B cell (primary cell): ENCODE results near the gene SLC9C1. TPM values are rescaled to one million over a fixed set of nuclear protein-coding genes. Genes with fewer than 3 reads are reported as not detected.

Experiments
- ATAC-seq: fragments of 200-7000 bp; cut with Tn5 transposase; one replicate; pipeline ENCODE4 v1.10.0; 2021; ENCODE audit warnings: low read depth, mild to moderate bottlenecking, moderate number of reproducible peaks, moderate library complexity
- CTCF ChIA-PET: fragments of 350-600 bp; sonication (Branson Sonifier 250); formaldehyde crosslinking; loops from one replicate; lab custom pipeline; 2021; ENCODE audit warnings: antibody characterized with exemption, inconsistent platforms; lab: Charles Lee
- POLR2A ChIA-PET: fragments of 350-600 bp; sonication (Branson Sonifier 250); formaldehyde crosslinking; loops from one replicate; lab custom pipeline; 2021; ENCODE audit warnings: antibody characterized with exemption; lab: Charles Lee
- DNase-seq: peaks from one replicate; pipeline ENCODE4 v3.0.0; 2013
- H2AFZ ChIP-seq: 2 replicates; pipeline ENCODE4 v1.6.1; 2012; ENCODE audit warnings: mild to moderate bottlenecking, low read depth, low read length; ENCODE audit not compliant: insufficient read depth, poor library complexity, severe bottlenecking
- H3K27ac ChIP-seq, 2 donors: 1 replicate in 1 of 2; 2 replicates in 1 of 2; pipeline ENCODE4 v1.5.1; 2012 to 2013; ENCODE audit warnings: low read length in 2 of 2, mild to moderate bottlenecking in 2 of 2, moderate library complexity in 1 of 2
- H3K27me3 ChIP-seq, 4 experiments: fragments of 200-600 bp in 1 of 4; sonication (generic) in 1 of 4; replicated peaks in 1 of 4; 1 replicate in 2 of 4; 2 replicates in 2 of 4; pipeline versions ENCODE4 v1.6.1 to v1.7.0; 2013 to 2016; ENCODE audit warnings: low read length in 3 of 4, mild to moderate bottlenecking in 2 of 4, mixed read lengths in 1 of 4, moderate library complexity in 1 of 4; ENCODE audit not compliant: insufficient read depth in 4 of 4, control insufficient read depth in 3 of 4; ENCODE audit errors: control extremely low read depth in 1 of 4
- H3K36me3 ChIP-seq, 2 experiments: replicated peaks in 1 of 2; 1 replicate in 1 of 2; 2 replicates in 1 of 2; pipeline versions ENCODE4 v1.6.1 to v1.7.1; 2013; ENCODE audit warnings: low read length in 1 of 2; ENCODE audit not compliant: insufficient read depth in 2 of 2, control insufficient read depth in 1 of 2; ENCODE audit errors: control extremely low read depth in 1 of 2, extremely low read depth in 1 of 2
- H3K4me1 ChIP-seq, 2 donors: fragments of 200-600 bp in 1 of 2; sonication (generic) in 1 of 2; 1 replicate in 1 of 2; 2 replicates in 1 of 2; pipeline versions ENCODE4 v1.5.1 to v1.6.1; 2013 to 2017; ENCODE audit warnings: low read length in 2 of 2; ENCODE audit not compliant: control insufficient read depth in 2 of 2, insufficient read depth in 2 of 2
- H3K4me2 ChIP-seq: replicated peaks from 2 replicates; pipeline ENCODE3; 2012; ENCODE audit warnings: mild to moderate bottlenecking, low read depth, low read length; ENCODE audit not compliant: poor library complexity, severe bottlenecking
- H3K4me3 ChIP-seq, 5 experiments: fragments of 200-600 bp in 1 of 5; sonication (generic) in 1 of 5; 1 replicate in 3 of 5; 2 replicates in 2 of 5; pipeline versions ENCODE4 v1.5.1 to v1.7.0; 2011 to 2016; ENCODE audit warnings: low read length in 4 of 5, mild to moderate bottlenecking in 4 of 5, low read depth in 2 of 5, control low read depth in 1 of 5, moderate library complexity in 1 of 5; ENCODE audit not compliant: insufficient read depth in 1 of 5; ENCODE audit errors: control extremely low read depth in 1 of 5, extremely low read depth in 1 of 5
- H3K79me2 ChIP-seq: fragments of 200-600 bp; sonication (generic); one replicate; pipeline ENCODE4 v1.6.0; 2016; ENCODE audit warnings: low read length; ENCODE audit not compliant: control insufficient read depth, insufficient read depth
- H3K9ac ChIP-seq: fragments of 200-600 bp; sonication (generic); 2 replicates; pipeline ENCODE4 v1.6.1; 2017; ENCODE audit warnings: mild to moderate bottlenecking, low read length, moderate library complexity
- H3K9me3 ChIP-seq, 3 donors: one replicate each; pipeline versions ENCODE4 v1.6.1 to v1.7.1; 2013; ENCODE audit warnings: low read length in 2 of 3; ENCODE audit not compliant: control insufficient read depth in 2 of 3, insufficient read depth in 1 of 3; ENCODE audit errors: control extremely low read depth in 1 of 3
- H4K20me1 ChIP-seq: 2 replicates; pipeline ENCODE4 v1.6.0; 2012; ENCODE audit warnings: mild to moderate bottlenecking, low read length; ENCODE audit not compliant: insufficient read depth, control insufficient read depth, poor library complexity, severe bottlenecking
- H3K27ac Mint-ChIP-seq: one replicate; pipeline ENCODE4 v1.8.0; 2021; ENCODE audit warnings: mixed read lengths
- H3K27me3 Mint-ChIP-seq: one replicate; pipeline ENCODE4 v1.8.0; 2021; ENCODE audit warnings: mixed read lengths
- H3K4me1 Mint-ChIP-seq: one replicate; pipeline ENCODE4 v1.8.0; 2021; ENCODE audit warnings: mixed read lengths
- H3K4me3 Mint-ChIP-seq: one replicate; pipeline ENCODE4 v1.8.0; 2021; ENCODE audit warnings: mixed read lengths
- H3K9me3 Mint-ChIP-seq: one replicate; pipeline ENCODE4 v1.8.0; 2022; ENCODE audit warnings: mixed read lengths; ENCODE audit not compliant: insufficient read depth
- EZH2 ChIP-seq: IDR thresholded peaks from 2 replicates; pipeline ENCODE4 v1.6.1; 2012; ENCODE audit warnings: borderline replicate concordance, low read depth, mild to moderate bottlenecking, moderate library complexity, low read length; ENCODE audit not compliant: insufficient read depth, poor library complexity, severe bottlenecking
- WGBS: methylation state at CpG from one replicate; pipeline ENCODE4 v1.1.5; 2013; ENCODE audit warnings: missing lambda C conversion rate; ENCODE audit not compliant: insufficient coverage; 5-methylcytosine and 5-hydroxymethylcytosine counted together
- intact Hi-C: fragments of 100-400 bp; cut with micrococcal nuclease; formaldehyde crosslinking; loops from one replicate; pipeline ENCODE4 v1.10.0; 2022
- polyA plus RNA-seq: library from polyadenylated mRNA; depleted of rRNA; stranded (reverse); fragments of >200 nt; gene quantifications from 2 replicates; pipeline ENCODE4 v1.2.3, GENCODE V29; 2012
- total RNA-seq, 2 donors: library from RNA; stranded (reverse); fragments of 120-200 nt in 1 of 2; gene quantifications; 1 replicate in 1 of 2; 2 replicates in 1 of 2; pipeline versions ENCODE4 v1.2.3 to v1.2.4, GENCODE V29; 2013 to 2022
- TF ChIP-seq, protein P1 (sequence below): fragments of 200-600 bp; IDR thresholded peaks from one replicate; pipeline ENCODE4 v1.8.0; 2022; ENCODE audit warnings: antibody characterized with exemption, mild to moderate bottlenecking

SLC9C1 gene
- total and polyA plus RNA-seq, 2 donors (not counting 1 experiment from before 2014, with no cell fraction given), result 0.07 to 0.49 TPM

DNA sequence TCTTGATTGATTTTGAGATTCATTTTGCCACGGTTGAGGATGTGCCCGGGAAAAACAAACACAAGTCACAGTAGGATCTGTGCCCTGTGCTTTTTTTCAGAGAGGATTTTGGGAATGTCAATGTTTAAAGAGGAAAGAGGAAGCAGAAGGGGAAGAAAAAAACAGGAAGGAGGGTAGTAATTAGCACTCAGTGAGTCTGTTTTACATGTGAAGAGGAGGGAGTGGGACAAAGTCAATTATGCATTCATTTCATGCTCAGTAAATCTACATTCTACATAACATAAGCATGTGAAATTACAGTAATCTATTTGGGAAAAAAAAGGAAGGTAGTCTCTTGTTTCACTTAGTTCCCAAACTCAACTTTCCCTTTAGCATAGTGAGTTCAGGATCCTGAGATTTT is 20.6 kb upstream of the SLC9C1 start:
- ATAC-seq, result no peak
- Histone ChIP-seq H3K4me1 (no peaks in the 10 kb centered on the region), H3K36me3 (no peaks in the 10 kb centered on the region), H4K20me1 (no peaks in the 10 kb centered on the region), H2AFZ (no peak overlapping the region), H3K79me2 (no peaks in the 10 kb centered on the region), H3K27ac (no peak overlapping the region), H3K4me3 (no peak overlapping the region), H3K9ac (no peak overlapping the region), H3K4me2 (no peak overlapping the region), H3K27me3 (no peaks in the 10 kb centered on the region), H3K9me3 (peaks cover 0 to 4% (median 3%) of the 10 kb centered on the region in 3 donors)
- Mint-ChIP-seq H3K4me1 (peaks cover 7% of the 10 kb centered on the region), H3K4me3 (no peak overlapping the region), H3K9me3 (no peaks in the 10 kb centered on the region), H3K27ac (no peak overlapping the region), H3K27me3 (no peaks in the 10 kb centered on the region)
- CTCF ChIA-PET, result interaction anchor here (1.3 to 5.6 kb wide), 2 partner anchors 21 to 178 kb away, joined by 3 to 33 read pairs; partner anchors contain the start of gene SLC9C1
- WGBS, result 100% methylated on average over 2 of the region's 2 CpGs
- intact Hi-C loops, result no loop called here
- TF ChIP-seq EZH2, result no peak
- TF ChIP-seq, protein P1, sequence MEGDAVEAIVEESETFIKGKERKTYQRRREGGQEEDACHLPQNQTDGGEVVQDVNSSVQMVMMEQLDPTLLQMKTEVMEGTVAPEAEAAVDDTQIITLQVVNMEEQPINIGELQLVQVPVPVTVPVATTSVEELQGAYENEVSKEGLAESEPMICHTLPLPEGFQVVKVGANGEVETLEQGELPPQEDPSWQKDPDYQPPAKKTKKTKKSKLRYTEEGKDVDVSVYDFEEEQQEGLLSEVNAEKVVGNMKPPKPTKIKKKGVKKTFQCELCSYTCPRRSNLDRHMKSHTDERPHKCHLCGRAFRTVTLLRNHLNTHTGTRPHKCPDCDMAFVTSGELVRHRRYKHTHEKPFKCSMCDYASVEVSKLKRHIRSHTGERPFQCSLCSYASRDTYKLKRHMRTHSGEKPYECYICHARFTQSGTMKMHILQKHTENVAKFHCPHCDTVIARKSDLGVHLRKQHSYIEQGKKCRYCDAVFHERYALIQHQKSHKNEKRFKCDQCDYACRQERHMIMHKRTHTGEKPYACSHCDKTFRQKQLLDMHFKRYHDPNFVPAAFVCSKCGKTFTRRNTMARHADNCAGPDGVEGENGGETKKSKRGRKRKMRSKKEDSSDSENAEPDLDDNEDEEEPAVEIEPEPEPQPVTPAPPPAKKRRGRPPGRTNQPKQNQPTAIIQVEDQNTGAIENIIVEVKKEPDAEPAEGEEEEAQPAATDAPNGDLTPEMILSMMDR, result no peak
- POLR2A ChIA-PET, result no interaction called here
- no peak for DNase-seq

DNA sequence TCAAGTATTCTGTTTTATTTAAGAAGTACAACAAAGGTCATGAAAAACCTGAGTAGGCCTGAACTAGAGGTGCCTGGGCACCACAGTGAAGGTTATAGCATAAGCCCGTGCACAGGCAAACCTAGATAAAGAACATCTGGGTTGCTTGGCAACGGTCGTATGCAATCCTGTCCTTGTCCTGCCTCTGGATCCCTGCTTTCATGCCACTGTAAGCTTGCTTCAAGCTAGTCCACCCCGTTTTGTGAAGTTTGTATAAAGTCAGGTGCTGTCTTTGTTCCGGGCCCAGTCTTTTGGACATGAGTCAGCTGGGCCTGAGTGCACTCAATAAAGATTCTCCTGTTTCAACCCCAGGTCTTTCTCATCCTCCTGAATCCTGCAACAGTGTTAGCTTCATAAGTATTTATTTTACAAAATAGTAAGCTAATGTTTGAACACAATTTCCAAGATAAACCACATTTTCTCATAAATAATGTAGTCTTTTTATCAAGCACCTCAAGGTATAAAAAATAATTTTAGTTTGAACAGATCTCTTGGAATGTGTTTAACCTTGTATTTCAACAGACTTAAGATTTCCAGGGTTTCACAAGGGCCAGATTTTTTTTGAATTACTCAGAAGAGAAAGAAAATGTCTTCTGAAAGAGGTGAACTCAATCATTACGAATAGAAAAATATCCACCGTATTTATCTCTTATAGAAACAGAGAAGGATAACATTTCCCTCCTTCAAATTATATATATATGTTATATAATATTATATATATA is 14.3 kb upstream of the SLC9C1 start:
- WGBS, result 98% methylated on average over 3 of the region's 7 CpGs
- POLR2A ChIA-PET, result no interaction called here

More for the DNA sequence above, 14.3 kb upstream of the SLC9C1 start:
- no peak overlapping the region for H3K27ac ChIP-seq
- H3K9ac ChIP-seq, result no peak overlapping the region
- no peaks in the 10 kb centered on the region for H3K36me3 ChIP-seq
- intact Hi-C loops, result loop anchor here (10.0 kb wide), 1 partner anchor 426 kb away; no protein-coding TSS in a partner anchor
- H2AFZ ChIP-seq, result no peak overlapping the region
- Mint-ChIP-seq H3K4me3 (no peak overlapping the region), H3K27me3 (no peaks in the 10 kb centered on the region), H3K9me3 (no peaks in the 10 kb centered on the region), H3K4me1 (peaks cover 1% of the 10 kb centered on the region), H3K27ac (no peak overlapping the region)
- DNase-seq, result no peak
- no peak overlapping the region for H3K4me3 ChIP-seq
- CTCF ChIA-PET, result interaction anchor here (1.5 to 2.1 kb wide), 4 partner anchors 15 to 211 kb away, joined by 3 to 5 read pairs (median 4); partner anchors contain the start of genes CD200 and SLC9C1
- peaks cover 12 to 15% of the 10 kb centered on the region in 2 donors for H3K4me1 ChIP-seq
- H3K79me2 ChIP-seq, result no peaks in the 10 kb centered on the region
- TF ChIP-seq, protein P1, result no peak
- TF ChIP-seq EZH2, result no peak
- H4K20me1 ChIP-seq, result no peaks in the 10 kb centered on the region
- H3K4me2 ChIP-seq, result no peak overlapping the region
- ATAC-seq, result no peak
- no peaks in the 10 kb centered on the region for H3K9me3 ChIP-seq
- no peaks in the 10 kb centered on the region for H3K27me3 ChIP-seq
